SK-N-SH treated with all-trans-retinoic acid at 6 μM for 48 hours (cell line): ENCODE results near the gene POLR2C.
A peak's percentile ranks its signal among the peaks of the same experiment; 100 is the strongest.

Source experiments
- ATAC-seq: fragments of 200-7000 bp; cut with Tn5 transposase; 3 replicates; pipeline ENCODE4 v1.9.1; 2020; ENCODE audit warnings: mild to moderate bottlenecking, moderate library complexity
- ARNTL ChIP-seq: fragments of 450-650 bp; formaldehyde crosslinking; IDR thresholded peaks from 2 replicates; pipeline ENCODE4 v1.5.0; 2020; ENCODE audit warnings: low read depth, mild to moderate bottlenecking, moderate library complexity, borderline replicate concordance
- CREB5 ChIP-seq: fragments of 250-450 bp; sonication (Bioruptor Pico); IDR thresholded peaks from 2 replicates; pipeline ENCODE4 v1.5.1; 2020; ENCODE audit warnings: low read depth, mild to moderate bottlenecking, moderate library complexity
- CSDC2 ChIP-seq: fragments of 250-450 bp; sonication (Bioruptor Pico); IDR thresholded peaks from 2 replicates; pipeline ENCODE4 v1.5.0; 2020; ENCODE audit warnings: mild to moderate bottlenecking, moderate library complexity
- CSRNP3 ChIP-seq: fragments of 250-450 bp; sonication (Bioruptor Pico); IDR thresholded peaks from 2 replicates; pipeline ENCODE4 v1.5.1; 2021; ENCODE audit warnings: mild to moderate bottlenecking, moderate library complexity
- ESRRG ChIP-seq: fragments of 250-450 bp; sonication (Bioruptor Pico); IDR thresholded peaks from 2 replicates; pipeline ENCODE4 v1.6.1; 2021; ENCODE audit warnings: mild to moderate bottlenecking
- GLIS3 ChIP-seq: fragments of 250-450 bp; sonication (Bioruptor Pico); IDR thresholded peaks from 2 replicates; pipeline ENCODE4 v1.5.0; 2020; ENCODE audit warnings: mild to moderate bottlenecking, moderate library complexity
- ISL1 ChIP-seq: fragments of 250-450 bp; sonication (Bioruptor Pico); IDR thresholded peaks from 2 replicates; pipeline ENCODE4 v2.1.2; 2022; ENCODE audit warnings: mild to moderate bottlenecking, moderate library complexity
- OSR1 ChIP-seq: fragments of 250-450 bp; sonication (Bioruptor Pico); IDR thresholded peaks from 2 replicates; pipeline ENCODE4 v1.8.0; 2022; ENCODE audit warnings: moderate library complexity, mild to moderate bottlenecking, inconsistent platforms
- PATZ1 ChIP-seq: fragments of 250-450 bp; sonication (Bioruptor Pico); IDR thresholded peaks from 2 replicates; pipeline ENCODE4 v1.8.0; 2020; ENCODE audit warnings: mild to moderate bottlenecking, moderate library complexity, borderline replicate concordance
- POU6F1 ChIP-seq: fragments of 250-450 bp; sonication (Bioruptor Pico); IDR thresholded peaks from 2 replicates; pipeline ENCODE4 v1.8.0; 2021; ENCODE audit warnings: low read depth, mild to moderate bottlenecking, moderate library complexity, borderline replicate concordance
- PPARA ChIP-seq: fragments of 250-450 bp; sonication (Bioruptor Pico); IDR thresholded peaks from 2 replicates; pipeline ENCODE4 v1.5.0; 2020; ENCODE audit warnings: mild to moderate bottlenecking, borderline replicate concordance
- RARB ChIP-seq: fragments of 250-450 bp; sonication (Bioruptor Pico); IDR thresholded peaks from 2 replicates; pipeline ENCODE4 v1.8.0; 2021; ENCODE audit warnings: mild to moderate bottlenecking, moderate library complexity
- SNAI2 ChIP-seq: fragments of 250-450 bp; sonication (Bioruptor Pico); IDR thresholded peaks from 2 replicates; pipeline ENCODE4 v1.5.0; 2020; ENCODE audit warnings: mild to moderate bottlenecking, moderate library complexity
- TCF4 ChIP-seq: fragments of 250-450 bp; sonication (Bioruptor Pico); IDR thresholded peaks from 2 replicates; pipeline ENCODE4 v1.8.0; 2021; ENCODE audit warnings: mild to moderate bottlenecking, moderate library complexity, borderline replicate concordance
- TOX ChIP-seq: fragments of 250-450 bp; sonication (Bioruptor Pico); IDR thresholded peaks from 2 replicates; pipeline ENCODE4 v1.8.0; 2021; ENCODE audit warnings: mild to moderate bottlenecking, moderate library complexity, borderline replicate concordance
- TSHZ2 ChIP-seq: fragments of 250-450 bp; sonication (Bioruptor Pico); IDR thresholded peaks from 2 replicates; pipeline ENCODE4 v1.5.0; 2020; ENCODE audit warnings: mild to moderate bottlenecking, moderate library complexity
- ZC3H10 ChIP-seq: fragments of 250-450 bp; sonication (Bioruptor Pico); IDR thresholded peaks from 2 replicates; pipeline ENCODE4 v1.5.1; 2021; ENCODE audit warnings: mild to moderate bottlenecking, moderate library complexity
- ZFP3 ChIP-seq: fragments of 250-450 bp; sonication (Bioruptor Pico); IDR thresholded peaks from 2 replicates; pipeline ENCODE4 v1.5.0; 2020; ENCODE audit warnings: mild to moderate bottlenecking, moderate library complexity
- ZFP30 ChIP-seq: fragments of 450-650 bp; formaldehyde crosslinking; IDR thresholded peaks from 2 replicates; pipeline ENCODE4 v1.5.0; 2022; ENCODE audit warnings: mild to moderate bottlenecking, moderate library complexity
- ZNF565 ChIP-seq: fragments of 450-650 bp; formaldehyde crosslinking; conservative IDR thresholded peaks from 2 replicates; pipeline ENCODE4 v1.5.0; 2020; ENCODE audit warnings: low read depth, mild to moderate bottlenecking, moderate library complexity
- ZNF70 ChIP-seq: fragments of 450-650 bp; formaldehyde crosslinking; IDR thresholded peaks from 2 replicates; pipeline ENCODE4 v1.5.0; 2020; ENCODE audit warnings: mild to moderate bottlenecking, moderate library complexity
- ZNF8 ChIP-seq: fragments of 450-650 bp; formaldehyde crosslinking; IDR thresholded peaks from 2 replicates; pipeline ENCODE4 v1.5.0; 2020; ENCODE audit warnings: mild to moderate bottlenecking, moderate library complexity

POLR2C gene

GRCh38 chr16:57503366-57503765, 40.9 kb downstream of the POLR2C start:
- ATAC-seq: no peak
- TF ChIP-seq PPARA (CRISPR knock-in tag) (no peak), CSRNP3 (no peak), TOX (CRISPR knock-in tag) (no peak), PATZ1 (no peak), ISL1 (CRISPR knock-in tag) (no peak), GLIS3 (CRISPR knock-in tag) (no peak)

- TF ChIP-seq SNAI2 (CRISPR knock-in tag) (no peak), ARNTL (CRISPR knock-in tag) (no peak), TSHZ2 (CRISPR knock-in tag) (no peak), ISL1 (CRISPR knock-in tag) (no peak), ZNF8 (no peak), RARB (CRISPR knock-in tag) (no peak), ESRRG (no peak), OSR1 (no peak), GLIS3 (CRISPR knock-in tag) (no peak), PATZ1 (no peak), TCF4 (CRISPR knock-in tag) (no peak), CREB5 (no peak)
- ATAC-seq: no peak
Observed at GRCh38 chr16:57504001-57504400, 41.5 kb downstream of the POLR2C start.

- ATAC-seq: no peak
- TF ChIP-seq ZNF70 (peak; percentile 59), OSR1 (no peak)
Observed at GRCh38 chr16:57504491-57504890, 42.0 kb downstream of the POLR2C start.

- ATAC-seq: no peak
- TF ChIP-seq OSR1 (no peak), CREB5 (no peak), TSHZ2 (CRISPR knock-in tag) (no peak), ZFP3 (CRISPR knock-in tag) (no peak), TCF4 (CRISPR knock-in tag) (no peak), CSDC2 (no peak), ZFP30 (CRISPR knock-in tag) (no peak), POU6F1 (CRISPR knock-in tag) (no peak), GLIS3 (CRISPR knock-in tag) (no peak), ZC3H10 (CRISPR knock-in tag) (no peak), ZNF565 (CRISPR knock-in tag) (no peak), ISL1 (CRISPR knock-in tag) (no peak), ESRRG (no peak), ARNTL (CRISPR knock-in tag) (no peak)
Observed at GRCh38 chr16:57505169-57505568, 42.7 kb downstream of the POLR2C start.
